ENCODE results near the gene MAD1L1.

DNA sequence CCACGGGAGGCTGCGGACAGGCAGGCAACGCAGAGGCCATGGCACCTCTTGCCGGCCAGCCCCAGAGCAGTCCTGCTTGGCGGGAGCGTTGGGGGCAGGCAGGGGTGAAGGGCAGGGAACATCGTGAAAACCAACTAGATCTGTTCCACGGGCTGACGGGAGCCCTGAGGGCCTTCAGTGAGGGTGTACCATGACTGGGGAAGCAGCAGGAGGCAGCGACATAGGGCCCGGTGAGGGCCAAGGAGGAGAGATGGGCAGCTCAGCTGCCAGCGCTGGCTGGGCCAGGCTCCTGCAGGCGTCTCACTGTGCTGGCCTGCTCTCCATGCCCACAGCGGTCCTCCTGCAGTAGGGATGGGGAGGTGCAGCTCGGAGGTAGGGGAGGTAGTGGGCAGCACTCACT is 366.1 kb downstream of the MAD1L1 start:
- no peak for TF ChIP-seq GATA2 (IDR thresholded peaks at IDR 0.05; ENCODE audit: low read depth, low read length)
- no peak for TF ChIP-seq GATA3 (IDR thresholded peaks at IDR 0.05; ENCODE audit: low read depth, low read length)
